Lower leg skin (tissue), 3 donors: ENCODE measurements around the gene TLDC2.

Experiments
- CTCF ChIP-seq, 3 donors: fragments of 450-650 bp; IDR thresholded peaks; one replicate each; pipeline ENCODE4 v1.5.1; 2016; ENCODE audit warnings: antibody characterized with exemption in 3 of 3, mild to moderate bottlenecking in 3 of 3, moderate library complexity in 2 of 3
- POLR2A ChIP-seq, 2 donors: fragments of 450-650 bp; IDR thresholded peaks; one replicate each; pipeline ENCODE4 v1.6.1; 2016 to 2017; ENCODE audit warnings: antibody characterized with exemption in 2 of 2, mild to moderate bottlenecking in 1 of 2, moderate library complexity in 1 of 2

- no peak for TF ChIP-seq CTCF (IDR thresholded peaks at IDR 0.05)
- no peak for TF ChIP-seq POLR2A (IDR thresholded peaks at IDR 0.05)
Measured at GRCh38 chr20:36839150-36839549, 36.8 kb upstream of the TLDC2 start.
